ENCODE results near the gene PPP1R1C.
"Not testable (repeated sequence)": the region's sequence is repeated elsewhere in the genome, so short reads cannot be mapped to it uniquely, and the experiment has no call there.

Gene PPP1R1C

DNA sequence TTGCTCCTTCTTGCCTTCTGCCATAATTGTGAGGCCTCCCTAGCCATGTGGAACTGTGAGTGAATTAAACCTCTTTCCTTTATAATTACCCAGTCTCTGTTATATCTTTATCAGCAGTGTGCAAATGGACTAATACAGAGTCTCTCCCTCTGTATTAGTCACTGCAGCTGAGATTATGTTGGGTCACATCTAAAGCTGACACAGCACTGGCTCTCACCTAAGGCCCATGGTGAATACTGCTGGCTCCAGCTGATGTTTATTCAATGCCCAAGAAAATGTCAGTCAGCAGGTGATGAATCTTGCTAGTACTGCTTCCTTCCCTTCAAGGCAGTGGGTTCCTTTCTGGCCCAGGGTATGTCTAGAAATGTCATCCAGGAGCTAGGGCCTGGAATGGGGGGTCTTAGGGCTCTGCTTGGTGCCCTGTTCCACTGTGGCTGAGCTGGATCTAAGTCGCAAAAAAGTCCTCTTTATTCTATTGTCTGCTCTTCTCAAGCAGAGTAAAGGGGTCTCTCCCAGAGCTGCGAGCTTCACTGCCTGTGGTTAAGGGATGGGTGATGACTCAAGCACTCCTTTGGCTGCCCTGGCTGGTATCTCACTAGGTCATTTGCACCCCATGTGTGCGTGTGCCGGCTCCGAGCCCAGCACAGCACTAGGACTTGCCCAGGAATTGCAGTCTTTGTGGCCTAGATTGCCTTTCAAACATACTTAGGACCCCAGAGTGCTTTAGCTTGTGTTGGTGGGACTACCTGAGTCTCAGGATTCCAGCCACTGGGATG lies 29.9 kb downstream of the PPP1R1C start:
- no peak for DNase-seq

DNA sequence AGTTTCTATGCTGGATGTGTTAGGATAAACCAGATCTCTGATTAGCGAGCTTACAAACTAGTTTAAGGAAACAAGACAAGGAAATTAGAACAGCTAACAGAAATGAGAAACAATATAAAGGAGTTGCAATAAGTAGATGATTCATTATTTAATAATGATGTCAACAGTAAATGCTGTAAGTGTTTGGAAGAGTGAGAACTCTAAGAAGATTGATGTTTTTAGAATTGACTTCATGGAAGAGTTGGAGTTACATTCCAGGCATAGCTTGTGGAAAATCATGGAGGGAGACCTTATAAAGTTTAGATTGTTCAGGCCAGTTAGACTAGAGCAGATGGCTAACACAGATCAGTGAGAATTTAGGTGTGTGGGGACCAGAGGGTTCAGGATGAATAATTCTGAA lies 32.6 kb downstream of the PPP1R1C start:
- DNase-seq, result peak; percentile 43

DNA sequence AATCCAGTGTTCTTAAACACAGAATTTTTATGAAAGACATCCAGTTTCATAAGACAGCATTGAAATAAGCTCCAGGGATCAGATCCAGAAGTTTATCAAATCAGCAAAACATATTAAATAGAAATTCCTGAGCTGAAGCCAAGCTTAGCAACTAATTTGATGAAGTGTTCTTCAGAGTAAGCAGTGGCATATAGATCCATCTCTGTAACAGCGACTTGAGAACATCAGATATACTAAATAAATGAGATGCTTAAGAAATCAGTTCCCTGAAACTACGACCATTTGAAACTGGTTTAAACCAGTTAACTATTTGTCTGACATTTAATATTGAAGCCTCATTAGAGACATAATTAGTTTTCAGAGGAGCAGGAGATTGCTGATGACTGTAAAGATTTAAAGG lies 34.1 kb downstream of the PPP1R1C start:
- no peak for DNase-seq

DNA sequence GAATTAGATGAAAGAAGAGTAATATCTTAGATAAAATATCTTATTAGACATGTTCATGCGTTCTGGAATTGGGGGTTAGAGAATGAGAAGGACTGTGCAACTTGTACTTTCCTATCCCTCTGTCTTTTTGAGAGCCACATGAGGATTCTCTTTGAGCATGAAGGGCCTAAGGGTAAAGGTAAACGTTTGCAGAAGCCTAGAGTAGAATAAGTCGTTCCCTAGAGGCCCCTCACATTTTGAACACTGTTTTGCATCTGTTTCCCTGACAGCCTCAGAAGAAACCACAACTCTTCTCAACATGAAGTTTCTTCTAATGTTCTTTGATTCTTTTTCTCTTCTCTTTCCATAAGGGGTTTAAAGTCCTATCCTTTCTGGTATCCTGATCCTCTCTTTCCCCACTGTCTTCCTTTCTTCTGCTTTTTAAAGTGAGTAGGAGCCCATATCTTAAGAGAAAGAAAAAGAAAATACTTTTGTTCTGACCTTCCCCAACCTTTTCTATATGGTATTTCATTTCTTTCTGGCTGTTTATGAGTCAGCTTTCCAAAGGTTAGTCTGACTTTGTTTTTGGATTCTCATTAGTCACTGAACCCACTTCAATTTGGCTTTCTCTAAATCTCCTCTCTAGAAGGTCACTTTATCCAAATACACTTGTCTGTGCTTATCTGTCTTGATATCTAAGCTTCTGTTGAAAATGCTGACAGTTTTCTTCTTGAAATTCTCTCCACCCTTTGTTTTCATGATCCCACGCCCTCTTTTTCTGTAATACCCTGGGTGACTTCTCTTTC lies 34.8 kb downstream of the PPP1R1C start:
- peak; percentile 4 for DNase-seq

DNA sequence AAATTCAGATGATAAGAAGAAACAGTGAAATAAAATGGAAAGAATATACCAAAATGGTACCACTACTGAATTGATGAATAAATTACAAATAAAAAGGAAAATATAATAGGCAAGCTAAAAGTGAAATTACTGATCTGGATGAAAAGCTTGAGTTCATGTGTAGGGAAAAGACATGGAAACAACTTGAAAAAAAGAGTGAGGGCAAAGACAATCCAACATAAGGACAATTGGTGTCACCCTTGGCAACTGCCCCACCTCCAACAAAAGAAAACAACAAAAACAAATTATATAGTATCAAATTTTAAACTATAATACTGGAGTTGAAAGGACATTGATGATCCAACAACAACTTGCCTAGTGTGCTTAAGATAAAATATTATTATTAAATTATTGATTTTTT lies 37.6 kb downstream of the PPP1R1C start:
- DNase-seq, result no peak

DNA sequence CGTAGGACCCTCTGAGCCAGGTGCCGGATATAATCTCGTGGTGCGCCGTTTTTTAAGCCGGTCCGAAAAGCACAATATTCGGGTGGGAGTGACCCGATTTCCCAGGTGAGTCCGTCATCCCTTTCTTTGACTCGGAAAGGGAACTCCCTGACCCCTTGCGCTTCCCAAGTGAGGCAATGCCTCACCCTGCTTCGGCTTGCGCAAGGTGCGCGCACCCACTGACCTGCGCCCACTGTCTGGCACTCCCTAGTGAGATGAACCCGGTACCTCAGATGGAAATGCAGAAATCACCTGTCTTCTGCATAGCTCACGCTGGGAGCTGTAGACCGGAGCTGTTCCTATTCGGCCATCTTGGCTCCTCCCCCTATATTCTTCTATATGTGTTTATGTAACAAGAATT lies 45.2 kb downstream of the PPP1R1C start:
- not testable (repeated sequence) for DNase-seq

DNA sequence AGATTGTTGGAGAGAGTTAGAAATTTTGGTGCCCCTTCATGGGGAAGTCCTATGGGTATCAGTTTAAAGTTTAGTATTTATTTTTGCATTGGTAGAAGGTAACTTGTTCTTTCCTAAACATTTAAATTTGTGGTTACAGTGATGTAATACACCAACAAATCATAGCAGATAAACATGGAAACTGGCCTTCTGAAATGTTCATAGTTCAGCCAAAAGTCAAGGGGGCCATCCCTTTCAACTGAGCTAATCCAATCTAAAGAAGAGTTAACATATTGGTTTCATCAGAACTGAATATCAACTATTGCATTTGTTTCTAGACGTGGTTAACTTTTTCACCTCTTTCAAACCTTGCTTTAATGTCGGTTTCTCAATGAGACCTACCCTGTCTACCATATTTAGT lies 46.3 kb downstream of the PPP1R1C start:
- no peak for DNase-seq

DNA sequence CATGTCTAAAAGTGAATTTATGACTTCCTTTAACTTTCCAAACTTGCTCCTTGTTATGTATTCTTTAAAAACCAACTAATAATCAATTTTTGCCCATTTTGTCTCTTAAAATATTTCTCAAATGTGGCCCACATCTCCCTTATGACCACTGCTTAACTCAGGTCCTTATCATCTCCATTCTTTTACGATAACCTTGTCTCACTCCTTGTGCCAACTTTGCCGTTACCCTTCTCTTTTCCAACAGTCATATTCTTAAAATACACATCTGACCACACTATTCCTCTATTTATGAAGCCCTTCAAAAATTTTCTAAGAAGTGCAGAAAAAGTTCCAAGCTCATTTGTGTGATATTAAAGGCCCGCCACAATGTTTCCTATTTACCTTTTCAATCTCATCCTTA lies 47.8 kb downstream of the PPP1R1C start:
- DNase-seq, result no peak

DNA sequence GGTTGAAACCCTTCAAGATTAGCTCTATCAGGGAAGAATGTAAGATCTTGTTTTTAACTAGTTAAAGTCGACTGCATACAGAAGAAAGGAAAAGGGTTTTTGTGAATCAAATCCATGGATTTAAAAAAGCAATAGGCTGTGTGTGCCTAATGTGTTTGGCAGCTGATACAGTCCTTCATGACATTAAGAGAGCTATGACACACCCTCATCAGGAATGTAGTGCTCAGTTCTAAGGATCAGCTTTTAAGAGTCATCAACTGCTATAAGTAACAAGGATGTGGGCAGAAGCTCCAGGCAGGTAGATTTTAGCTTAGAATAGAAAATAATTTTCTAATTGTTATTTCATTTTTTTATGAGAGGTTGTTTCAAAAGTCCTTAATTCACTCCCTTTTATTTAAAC lies 52.9 kb downstream of the PPP1R1C start:
- DNase-seq, result peak; percentile 27

DNA sequence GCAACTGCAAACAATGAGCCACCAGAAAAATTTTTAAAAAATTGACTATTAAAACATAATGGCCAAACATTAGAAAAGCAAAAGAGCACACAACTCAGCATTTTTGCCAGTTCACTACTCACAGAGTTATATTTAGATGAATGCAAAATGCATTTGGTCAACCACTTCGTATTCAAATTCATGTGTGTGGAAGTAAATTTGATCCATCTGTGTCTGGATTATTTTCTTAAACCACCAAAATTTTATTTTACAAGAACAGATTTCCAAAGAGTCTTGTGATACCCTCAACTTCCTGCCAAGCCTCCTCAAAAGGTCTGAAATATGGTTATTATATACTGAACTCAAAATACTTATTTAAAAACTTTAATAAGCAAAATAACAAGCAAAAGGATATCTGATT lies 57.4 kb downstream of the PPP1R1C start:
- no peak for DNase-seq

DNA sequence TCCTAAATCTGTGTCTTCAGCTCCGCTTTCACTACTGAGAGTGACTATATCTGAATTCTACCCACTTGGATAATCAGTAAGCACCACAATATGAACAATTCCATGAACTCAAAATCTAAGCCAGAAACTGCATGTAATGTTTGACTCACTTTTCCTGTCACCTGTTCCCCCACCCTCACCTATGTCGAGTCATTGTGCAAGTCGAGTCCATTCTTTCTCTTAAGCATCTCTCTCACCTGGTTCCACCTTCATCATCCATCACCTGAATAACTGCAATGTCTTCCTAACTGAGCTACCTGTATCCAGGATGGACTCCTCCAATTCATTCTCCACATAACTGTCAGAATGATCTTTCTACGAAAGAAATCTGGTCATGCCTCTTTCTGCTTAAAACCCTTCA lies 58.2 kb downstream of the PPP1R1C start:
- no peak for DNase-seq

DNA sequence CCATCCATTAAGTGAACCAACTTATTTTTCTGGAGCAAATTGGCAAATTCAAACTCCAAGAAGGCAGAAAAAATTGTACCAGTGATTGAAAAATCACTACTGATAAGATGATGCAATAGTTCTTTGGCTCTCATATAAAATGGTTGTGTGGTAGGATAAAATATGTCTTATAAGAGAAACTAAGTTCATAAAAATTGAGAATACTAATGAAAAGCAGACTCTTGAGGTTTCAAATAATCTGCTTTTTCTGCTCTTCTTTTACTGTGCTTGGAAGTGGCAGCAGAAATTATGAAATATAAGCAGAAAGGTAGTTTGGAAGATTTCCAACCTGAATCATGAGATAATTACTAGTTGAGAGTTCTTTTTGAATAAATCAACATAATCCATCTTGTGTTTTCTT lies 61.9 kb downstream of the PPP1R1C start:
- DNase-seq, result no peak

DNA sequence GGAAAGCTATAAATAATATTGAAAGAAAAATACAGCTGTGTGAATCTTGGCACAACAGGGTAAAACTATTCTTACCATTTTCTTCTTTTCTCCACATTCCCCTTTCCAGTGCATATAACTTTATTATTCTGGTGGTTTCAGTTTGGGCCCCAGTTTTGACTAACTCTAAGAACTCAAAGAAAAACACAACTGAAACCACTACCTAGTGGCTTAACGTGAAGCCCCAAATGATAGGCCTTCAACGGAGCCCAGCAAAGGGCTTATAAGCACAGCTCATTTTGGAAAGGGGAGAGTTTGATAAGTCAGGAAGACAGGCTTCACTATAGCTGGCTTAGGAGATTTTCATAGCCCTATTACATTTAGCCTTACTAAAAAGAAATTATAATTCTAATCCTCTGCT lies 62.4 kb downstream of the PPP1R1C start:
- no peak for DNase-seq

DNA sequence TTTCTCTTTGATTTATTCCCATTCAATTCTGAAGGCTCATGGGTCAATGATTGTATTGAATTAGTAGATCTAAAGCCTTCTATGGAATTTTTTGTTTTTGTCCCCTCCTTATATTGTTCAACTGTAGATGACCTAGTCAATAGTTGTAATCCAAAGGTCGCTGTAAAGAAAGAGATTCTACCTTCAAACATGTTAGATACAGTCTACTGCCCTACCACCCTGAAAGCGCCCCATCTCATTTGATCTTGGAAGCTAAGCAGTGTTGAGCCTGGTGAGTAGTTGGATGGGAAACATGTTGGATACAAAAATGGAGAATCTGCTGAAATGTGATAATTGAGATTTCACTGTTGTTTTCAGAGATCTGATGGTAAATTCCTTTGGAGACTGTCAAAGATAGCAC lies 63.0 kb downstream of the PPP1R1C start:
- no peak for DNase-seq

DNA sequence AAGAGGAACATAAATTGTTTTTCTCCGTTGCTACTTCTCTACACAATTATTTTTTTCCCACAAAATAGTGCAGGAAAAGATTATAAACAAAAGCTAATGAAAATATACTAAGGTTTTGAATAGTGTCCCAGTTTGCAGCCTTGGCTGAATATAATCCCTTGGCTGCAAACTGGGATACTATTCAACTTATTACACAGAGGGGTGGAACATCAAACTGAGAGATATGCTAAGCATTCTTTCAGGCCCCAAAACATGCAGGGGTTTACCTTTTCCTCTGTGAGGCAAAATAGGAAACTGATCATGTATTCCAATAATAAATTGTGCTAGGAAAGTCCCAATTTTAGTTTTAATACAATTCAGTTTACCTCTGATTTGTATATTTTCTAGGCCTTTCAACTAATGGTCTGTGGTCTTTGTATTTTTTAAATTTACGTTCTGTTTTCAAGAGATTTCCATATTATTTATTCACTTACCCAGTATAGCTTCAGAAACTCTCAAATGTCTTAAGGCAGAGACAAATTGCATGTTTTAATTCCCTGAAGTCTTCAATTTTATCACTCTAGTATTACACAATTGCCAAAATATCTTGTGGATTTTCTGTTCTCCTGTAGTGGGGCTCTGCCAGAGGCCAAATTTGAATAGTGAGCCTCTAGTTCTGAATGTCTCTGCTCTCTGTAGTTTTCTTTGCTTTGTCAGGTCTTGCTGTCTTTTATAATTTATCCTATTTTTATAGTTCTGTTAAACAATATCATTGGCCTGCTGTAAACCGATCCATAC lies 63.9 kb downstream of the PPP1R1C start:
- no peak for DNase-seq

DNA sequence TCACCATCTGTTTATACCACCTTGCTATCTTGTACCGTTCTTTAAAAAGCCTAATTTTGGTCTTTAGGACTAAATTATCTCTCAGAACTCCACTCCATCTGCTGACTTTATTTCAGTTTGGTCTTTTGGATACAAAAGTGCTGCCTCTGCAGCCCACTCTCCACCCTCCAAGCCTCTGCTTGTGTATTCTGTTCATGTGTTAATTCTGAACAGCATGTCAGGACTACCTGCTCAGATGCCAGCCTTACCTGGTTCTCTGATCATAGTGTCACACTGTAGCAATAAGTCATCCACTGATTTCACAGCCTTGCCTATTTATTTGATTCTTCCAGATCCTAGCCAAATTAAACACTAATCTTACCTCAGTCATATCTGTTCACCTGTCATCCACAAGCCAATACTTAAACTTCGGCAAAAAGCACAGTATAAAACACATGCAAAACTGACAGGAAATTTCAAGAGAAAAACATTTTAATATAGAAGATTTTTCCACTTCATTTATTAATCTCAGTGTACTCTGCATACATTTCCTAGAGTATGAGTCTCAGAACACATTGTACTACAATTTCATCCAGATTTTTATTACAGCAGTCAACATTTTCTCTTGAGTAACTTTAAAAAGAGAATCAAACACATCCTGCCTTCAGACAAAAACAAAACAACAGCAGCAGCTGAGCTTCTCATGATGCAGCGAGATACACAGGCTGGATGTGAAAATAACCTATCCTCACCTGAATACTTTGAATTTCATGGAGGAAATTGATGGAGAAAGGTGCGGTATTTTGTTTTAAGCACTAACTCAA lies 64.9 kb downstream of the PPP1R1C start:
- no peak for DNase-seq

DNA sequence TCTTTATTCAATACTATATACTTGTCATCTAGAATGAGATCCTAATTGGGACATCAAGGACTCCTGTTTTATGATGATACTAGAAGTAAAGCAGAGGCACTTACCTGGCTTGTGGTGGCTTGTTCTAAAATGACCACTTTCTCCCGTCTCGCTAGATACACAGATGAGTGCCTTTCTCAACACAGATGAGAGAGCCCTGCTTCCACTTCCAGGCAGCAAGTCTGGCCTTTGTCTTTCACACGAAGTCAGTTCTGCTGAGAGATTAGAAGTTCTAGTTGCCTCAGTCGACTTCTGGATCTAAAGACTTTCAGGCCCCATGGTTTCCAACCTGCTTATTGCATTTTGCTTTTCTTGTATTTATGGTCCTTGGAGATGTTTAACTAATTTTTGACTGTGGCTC lies 70.3 kb downstream of the PPP1R1C start:
- no peak for DNase-seq

DNA sequence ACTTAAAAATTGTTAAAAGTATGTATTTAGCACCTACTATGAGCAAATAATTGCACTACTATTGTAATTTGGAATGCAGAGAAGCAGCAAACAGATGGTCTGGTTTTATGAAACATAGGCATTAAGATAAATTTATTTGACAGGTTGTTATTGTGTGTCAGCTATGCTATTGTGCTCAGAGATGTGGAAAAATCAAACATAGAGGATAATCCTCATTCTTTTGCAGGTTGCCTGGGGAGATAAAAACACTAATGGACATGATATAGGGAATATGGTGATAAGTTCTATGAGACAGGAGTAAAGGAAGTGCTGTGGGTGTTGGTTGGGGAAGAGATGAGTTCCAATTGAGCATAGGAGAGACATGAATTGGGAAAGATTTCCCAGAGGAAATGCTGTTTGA lies 71.3 kb downstream of the PPP1R1C start:
- DNase-seq, result no peak

DNA sequence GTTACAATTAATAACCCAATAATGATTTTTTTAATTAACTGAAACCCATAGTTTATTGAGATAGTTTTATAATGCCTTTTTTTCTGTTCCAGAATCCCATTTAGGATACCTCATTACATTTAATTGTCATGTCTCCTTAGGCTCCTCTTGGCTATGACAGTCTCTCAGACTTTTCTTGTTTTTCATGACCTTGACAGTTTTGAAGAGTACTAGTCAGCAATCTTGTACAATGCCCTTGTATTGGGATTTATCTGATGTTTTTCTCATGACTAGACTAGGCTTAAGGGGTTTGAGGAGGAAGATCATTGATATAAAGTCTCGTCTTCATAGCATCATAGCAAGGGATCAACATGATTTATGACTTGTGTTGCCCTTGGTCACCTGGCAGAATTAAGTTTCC lies 72.4 kb downstream of the PPP1R1C start:
- DNase-seq, result no peak

DNA sequence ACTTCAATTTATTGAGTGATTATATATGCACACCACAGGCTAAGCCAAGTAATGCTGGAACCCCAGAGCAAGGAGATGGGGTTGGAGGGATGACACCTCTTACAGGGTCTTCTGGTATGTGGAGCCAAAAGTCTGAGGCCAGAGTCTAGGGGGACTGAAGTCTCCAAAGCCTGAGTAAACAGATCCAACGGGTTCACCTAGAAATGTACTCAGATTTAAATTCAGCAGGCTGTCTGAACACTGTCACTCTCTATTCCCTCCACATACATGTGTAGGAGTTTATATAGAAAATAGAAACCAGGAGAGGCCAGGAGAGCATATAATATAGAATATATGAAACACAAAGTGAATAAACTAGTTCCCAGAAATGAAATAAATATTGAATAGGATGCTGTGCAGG lies 76.1 kb downstream of the PPP1R1C start:
- DNase-seq, result no peak

DNA sequence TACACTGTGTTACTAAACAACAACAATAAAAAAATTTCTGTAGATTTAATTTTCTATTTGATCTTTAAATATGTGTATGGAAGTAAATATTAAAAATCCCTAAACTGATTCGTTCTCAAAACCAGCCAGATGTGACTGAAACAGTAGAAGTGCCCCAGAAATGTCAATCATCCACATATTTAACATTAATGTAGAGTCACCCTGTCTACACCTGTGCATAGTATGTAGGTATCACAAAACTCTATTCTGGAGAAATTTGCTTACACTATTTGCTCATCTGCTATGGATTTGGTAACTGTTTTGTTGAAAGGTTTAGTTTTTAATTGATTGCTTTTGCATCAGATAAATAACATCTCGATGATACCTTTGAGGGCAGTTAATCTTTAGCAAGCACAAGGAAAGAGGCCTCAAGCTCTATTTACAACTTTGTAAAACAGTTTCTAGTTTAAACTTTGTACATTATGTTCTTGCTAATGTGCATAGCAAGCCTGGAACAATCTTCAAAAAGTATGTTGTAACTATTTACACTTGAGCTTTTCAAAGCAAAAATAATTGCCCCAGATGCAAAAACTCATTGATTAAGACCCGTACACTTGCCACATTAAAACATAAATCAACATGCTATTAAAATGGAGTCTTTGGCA lies 76.8 kb downstream of the PPP1R1C start:
- no peak for DNase-seq

All from fibroblast of skin of scalp (primary cell).